HG02610 (cell line): ENCODE measurements around the gene LMX1A.

Experiments used
- ATAC-seq: cut with Tn5 transposase; IDR thresholded peaks from one replicate; pipeline ENCODE4 v1.9.1; 2021; ENCODE audit warnings: mild to moderate bottlenecking, moderate library complexity; ENCODE audit not compliant: unreplicated experiment

Gene LMX1A

DNA sequence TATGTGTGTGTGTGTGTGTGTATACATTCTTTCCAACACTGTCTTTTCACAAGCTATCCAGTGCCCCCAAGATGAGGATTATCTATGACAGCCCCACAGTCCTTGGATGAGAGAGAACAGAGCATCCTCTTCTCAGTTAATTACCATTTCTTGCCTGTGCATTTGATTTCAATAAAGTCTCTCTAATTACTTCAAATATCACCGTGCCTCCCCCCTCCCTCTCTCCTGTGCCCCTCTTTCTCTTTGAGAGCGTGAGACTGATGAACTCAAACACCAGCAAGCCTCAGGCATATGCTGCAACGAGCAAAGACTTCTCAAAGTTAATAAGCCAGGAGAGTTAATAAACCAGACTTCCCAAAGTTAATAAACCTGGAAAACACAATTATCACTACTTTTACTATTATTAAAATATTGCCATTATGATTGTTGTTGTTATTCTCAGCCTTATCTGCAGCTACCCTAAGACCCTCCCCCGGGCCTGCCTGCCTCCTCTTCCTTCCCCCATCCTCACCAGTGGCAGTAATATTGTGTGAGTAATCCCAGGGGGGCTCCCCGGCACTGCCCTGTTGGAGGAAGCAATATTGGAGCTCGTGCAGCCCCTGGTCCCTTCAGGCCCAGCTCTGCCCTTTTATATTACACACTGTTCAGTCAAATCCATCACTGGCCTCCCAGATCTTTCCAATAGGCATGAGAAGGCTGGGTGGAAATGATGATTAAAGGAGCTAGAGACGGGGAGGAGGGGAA lies 30.9 kb downstream of the LMX1A start:
- no peak for ATAC-seq

- ATAC-seq = no peak
Measured at GRCh38 chr1:165324050-165324449, 32.5 kb downstream of the LMX1A start.

DNA sequence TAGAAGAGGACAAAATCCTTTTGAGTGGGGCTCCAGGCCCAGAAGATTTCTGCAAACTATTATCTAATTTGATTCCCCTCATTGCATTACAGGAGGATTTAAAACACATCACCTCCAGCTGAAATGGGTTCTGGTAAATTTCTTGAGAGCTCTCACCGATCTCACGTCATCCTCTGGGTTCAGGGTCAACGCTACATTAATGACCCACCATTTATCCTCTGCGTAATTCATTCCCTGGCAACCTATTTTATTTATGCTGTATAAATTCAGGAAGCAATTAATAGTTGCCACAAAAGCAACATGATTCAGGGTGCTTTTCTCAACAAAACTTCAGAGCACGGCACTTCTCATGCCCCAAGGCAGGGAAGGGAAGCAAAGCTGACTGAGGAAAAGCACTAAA lies 38.9 kb downstream of the LMX1A start:
- no peak for ATAC-seq

DNA sequence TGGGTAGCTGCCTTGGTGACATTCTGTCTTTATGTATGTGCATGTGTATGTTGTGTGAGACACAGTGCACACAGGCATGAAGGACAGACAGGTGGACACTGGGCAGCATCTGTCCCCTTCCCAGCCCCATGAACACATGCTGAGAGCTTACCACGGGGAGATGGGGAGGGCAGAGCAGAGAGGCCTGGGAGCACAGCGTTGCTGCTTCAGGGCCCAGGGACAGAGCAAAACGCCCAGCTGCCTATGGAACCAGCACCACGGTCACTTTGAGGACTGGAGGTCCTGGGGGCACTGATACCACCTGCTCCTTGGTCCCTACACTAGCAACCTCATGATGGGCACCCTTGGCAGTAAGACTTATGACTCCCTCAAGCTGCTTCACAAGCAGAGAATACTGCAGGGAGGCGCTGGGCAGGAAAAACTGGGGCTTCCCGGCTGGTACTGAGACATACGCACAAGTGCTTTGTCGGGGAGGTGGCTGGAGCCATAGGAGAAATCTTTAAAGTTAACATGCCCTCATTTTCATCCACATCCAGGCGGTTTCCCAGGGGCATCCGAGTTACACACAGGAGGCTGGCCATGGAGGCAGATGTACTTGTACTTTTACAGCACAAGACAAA lies 40.3 kb downstream of the LMX1A start:
- ATAC-seq = no peak

- ATAC-seq = no peak
Measured at GRCh38 chr1:165315481-165315880, 41.0 kb downstream of the LMX1A start.

- ATAC-seq = no peak
Measured at GRCh38 chr1:165313903-165314302, 42.6 kb downstream of the LMX1A start.

DNA sequence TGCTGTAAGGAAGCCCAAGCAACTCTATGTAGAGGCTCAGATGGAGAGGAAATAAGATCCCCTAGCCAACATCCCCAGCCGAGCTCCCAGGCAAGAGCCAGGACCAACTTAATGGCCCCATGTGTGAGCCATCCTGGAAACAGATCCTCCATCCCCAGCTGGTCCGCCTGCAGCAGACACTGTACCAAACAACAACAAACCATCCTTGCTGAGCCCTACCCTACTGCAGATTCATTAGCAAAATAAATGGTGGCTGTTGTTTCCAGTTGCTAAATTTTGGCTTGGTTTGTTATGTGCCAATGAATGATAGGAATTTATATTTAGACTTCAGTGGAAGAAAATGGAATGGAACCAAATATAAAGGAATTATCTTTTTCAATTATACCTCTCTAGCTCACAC lies 43.9 kb downstream of the LMX1A start:
- ATAC-seq = no peak

GRCh38 chr1:165306543-165307434 lies 49.7 kb downstream of the LMX1A start:
- ATAC-seq = no peak

DNA sequence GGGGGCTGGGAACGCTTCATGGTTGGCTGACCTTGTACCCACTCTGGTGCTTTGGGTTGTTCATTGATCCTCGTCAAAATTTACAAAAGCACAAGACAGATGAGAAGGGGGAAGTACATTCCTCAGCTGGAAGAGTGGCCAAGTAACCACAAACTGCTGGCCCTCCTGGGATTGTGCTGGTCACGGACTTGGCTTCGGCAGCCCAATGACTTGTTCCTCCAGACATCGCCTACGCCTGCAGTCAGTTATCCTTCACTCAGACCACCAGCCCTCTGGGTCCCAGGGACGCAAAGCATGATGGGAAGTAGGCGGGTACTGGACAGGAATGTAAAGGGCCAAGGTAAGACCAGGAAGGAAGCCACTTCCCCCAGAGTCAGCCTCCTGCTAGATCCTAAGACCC lies 53.1 kb downstream of the LMX1A start:
- ATAC-seq = no peak

DNA sequence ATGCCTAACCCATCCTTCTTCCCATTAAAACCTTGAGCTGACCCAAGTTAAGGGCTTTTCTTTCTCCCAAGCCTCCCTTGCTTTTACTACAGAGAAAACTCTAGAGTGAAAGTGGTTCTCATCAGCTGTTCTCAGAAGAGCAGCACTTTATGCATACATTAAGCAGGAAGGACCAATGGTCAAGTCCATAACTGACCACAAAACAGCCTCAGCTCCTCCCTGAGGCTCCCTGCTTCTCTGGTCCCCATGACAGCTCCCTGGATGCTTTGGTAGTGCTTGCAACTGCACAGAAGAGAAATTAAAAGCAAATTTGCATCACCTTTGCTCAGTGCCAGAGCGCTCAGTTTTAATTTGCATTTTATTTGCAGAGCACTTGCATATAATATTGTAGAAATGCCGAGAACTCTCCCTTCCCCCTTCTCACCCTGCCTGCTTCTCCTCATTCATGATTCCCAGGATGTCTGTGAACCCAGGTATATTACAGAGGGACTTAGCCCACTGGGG lies 56.1 kb downstream of the LMX1A start:
- no peak for ATAC-seq

DNA sequence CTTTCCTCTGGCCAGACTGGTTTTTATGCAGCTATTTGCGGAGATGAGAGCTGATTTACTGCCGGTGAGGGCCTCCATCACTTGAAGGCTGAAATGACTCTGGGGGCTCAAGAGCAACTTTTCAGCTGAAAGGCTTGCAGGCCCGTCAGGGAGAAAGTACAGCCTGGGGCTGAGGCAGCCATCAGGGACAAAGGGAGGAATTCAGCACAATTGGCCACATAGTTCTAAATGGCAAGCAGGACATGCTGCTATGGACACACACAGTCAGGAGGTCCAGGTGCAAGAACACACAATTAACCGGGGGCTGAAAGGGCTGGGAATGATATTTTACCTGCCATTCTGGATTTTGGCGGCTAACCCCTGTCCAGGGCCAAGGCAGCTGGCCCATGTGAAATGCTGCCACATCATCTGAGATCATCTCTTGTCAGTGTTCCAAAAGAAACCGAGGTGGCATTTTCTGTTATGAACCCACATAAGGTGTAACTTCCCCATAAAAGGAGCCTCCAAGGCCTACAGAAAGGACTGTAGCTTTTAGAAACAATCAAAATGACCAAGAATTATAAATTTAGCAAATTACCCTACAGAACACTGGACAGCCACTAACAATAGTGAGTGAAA lies 58.2 kb downstream of the LMX1A start:
- ATAC-seq = no peak

DNA sequence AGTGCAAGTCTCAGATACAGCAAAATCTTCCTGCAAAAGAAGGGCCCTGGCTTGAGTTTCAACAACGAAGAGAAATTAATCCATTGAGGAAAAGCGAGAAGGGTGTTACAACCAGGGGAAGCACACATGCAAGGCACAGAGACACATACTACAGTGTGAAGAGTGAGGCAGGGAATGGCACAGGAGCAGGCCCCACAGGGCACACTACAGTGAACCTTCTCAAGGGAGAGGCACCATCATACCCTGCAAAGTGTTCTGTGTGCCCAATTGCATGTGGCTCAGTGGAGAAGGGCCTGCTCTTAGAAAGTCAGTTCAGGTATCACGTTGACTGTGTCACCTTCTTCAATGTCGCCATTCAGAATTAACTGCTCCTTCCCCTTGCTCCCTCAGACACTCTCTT lies 60.3 kb downstream of the LMX1A start:
- ATAC-seq = no peak

DNA sequence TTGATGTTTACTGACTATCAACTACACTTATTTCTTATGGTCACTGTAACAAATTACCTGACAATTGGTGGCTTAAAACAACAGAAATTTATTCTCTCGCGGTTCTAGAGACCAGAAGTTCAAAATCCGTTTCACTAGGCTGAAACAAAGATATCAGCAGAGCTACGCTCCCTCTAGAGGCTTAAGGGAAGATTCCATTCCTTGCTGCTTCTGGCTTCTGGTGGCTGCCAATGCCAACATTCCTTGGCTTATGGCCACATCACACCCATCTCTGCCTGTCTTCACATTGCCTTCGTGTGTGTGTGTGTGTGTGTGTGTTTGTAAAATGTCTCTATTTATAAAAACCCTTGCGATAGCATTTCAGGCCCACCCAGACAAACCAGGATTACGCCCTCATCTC lies 66.4 kb downstream of the LMX1A start:
- ATAC-seq = no peak

GRCh38 chr1:165289556-165289955 lies 67.0 kb downstream of the LMX1A start:
- ATAC-seq = no peak

DNA sequence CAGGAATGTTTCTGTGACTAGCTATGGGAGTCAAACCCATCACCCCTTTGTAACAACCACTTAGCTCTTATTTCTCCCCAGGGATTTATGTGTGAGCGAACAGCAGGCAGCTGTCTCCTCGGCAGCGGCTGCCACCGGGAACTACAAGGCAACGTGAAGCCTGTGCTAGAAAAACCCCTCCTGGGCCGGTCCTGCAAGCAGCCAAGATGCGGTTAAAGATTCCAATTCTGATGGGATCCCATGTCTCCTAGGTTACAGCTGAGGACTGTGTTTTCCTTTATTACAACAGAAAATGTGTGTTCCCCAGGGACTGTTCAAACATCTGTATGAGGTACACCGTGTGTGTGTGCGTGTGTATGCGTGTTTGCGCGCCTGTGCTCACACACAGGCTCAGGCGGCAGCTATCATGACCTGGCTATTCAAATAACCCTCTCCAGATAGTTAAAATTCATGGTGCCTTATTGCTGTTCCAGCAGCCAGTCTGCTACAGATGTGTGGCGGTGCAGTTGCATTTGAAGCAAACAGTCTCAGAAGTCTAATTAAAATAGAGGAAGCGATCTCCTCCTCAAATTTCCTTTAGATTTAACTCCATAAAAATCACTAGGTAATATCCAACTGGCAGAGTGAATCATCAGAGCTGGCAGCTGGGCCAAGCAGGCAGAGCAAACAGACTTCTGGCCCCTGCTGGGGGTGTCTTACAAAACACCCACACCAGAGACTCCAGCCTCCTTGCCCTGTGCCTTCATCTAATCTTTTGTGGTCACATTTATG lies 68.0 kb downstream of the LMX1A start:
- ATAC-seq = no peak

DNA sequence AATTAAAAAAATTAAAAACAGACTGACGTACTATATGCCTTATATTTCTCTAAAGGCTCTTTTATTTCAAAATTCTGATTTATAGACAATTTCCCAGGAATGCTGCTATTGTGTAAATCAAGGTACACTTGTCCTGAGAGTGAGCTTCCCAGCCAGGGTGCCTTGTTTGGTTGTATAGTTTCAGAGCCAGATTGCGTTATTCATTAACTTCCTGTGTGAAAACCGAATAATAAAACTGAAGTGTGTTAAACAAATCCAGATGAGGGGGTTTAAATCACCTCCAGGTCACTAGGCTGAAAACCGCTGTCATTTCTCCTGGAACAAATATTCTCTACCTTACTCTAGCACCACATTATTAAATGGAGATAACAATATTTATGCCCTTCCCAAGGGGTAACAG lies 68.7 kb downstream of the LMX1A start:
- ATAC-seq = no peak

DNA sequence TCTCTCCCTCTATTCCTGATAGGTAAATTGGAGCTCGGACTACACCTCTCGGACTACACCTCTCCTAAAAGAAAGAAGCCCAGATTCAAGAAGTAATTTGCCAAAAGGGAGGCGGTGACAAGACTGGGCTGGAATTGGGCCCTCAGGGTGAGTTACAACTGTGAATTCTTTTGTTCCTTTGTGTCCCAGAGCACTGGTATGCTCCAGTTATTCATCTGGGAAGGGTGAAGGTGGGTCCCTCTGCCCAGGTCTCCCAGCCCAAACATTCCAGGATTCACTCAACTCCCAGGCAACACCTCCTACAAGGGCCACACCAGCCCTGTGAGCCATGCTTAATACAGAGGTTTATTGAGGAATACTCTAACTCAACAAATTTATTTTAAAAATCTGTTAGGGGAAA lies 69.2 kb downstream of the LMX1A start:
- no peak for ATAC-seq

GRCh38 chr1:165284454-165284853 lies 72.1 kb downstream of the LMX1A start:
- no peak for ATAC-seq

GRCh38 chr1:165281207-165281901 lies 75.2 kb downstream of the LMX1A start:
- ATAC-seq = no peak

GRCh38 chr1:165279882-165280281 lies 76.6 kb downstream of the LMX1A start:
- ATAC-seq = no peak
